ENCODE results near the gene GOLGA6L6.
"Not testable (repeated sequence)": the region's sequence is repeated elsewhere in the genome, so short reads cannot be mapped to it uniquely, and the experiment has no call there.

GOLGA6L6 gene

GRCh38 chr15:20541700-20542099, at the start of gene GOLGA6L6:
Gene GOLGA6L6, minus strand, starts transcription at chr15:20541800. Its CDS starts 91 bp downstream, at chr15:20541709.
- H3K4me3 ChIP-seq (ENCODE audit: low read length); DNase-seq (ENCODE audit: low read depth): not testable (repeated sequence)

DNA sequence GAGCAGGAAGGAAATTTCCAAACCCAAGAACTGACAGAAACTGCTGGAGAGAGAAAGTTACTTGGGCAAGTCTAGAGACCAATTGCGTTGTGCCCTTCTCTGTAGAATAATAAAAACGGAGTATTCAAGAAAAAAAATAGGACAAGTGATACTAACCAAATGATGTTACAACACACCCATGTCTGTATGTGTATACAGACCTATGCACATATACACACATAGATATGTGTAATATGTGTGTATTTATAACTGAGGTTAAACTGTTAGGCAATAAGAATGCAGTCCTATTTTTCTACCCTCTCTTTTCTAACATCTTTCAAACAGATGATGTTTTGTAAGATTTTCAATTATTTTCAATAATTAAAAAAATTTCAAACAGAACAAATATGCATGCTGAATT, 48.5 kb upstream of the GOLGA6L6 start:
- not testable (repeated sequence) for H3K4me3 ChIP-seq (ENCODE audit: low read length); DNase-seq (ENCODE audit: low read depth)

DNA sequence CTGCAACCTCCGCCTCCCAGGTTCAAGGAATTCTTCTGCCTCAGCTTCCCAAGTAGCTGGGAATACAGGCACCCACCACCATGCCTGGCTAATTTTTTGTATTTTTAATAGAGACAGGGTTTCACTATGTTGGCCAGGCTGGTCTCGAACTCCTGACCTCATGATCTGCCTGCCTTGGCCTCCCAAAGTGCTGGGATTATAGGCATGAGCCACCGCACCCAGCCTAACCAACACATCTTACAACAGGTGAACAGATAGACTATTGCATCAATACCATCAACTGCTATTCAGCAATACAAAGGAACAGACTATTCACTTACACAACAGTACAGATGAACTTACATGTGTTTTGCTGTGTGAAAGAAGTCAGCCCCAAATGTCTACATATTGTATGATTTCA, 45.2 kb upstream of the GOLGA6L6 start:
- not testable (repeated sequence) for DNase-seq (ENCODE audit: low read depth); H3K4me3 ChIP-seq (ENCODE audit: low read length)

DNA sequence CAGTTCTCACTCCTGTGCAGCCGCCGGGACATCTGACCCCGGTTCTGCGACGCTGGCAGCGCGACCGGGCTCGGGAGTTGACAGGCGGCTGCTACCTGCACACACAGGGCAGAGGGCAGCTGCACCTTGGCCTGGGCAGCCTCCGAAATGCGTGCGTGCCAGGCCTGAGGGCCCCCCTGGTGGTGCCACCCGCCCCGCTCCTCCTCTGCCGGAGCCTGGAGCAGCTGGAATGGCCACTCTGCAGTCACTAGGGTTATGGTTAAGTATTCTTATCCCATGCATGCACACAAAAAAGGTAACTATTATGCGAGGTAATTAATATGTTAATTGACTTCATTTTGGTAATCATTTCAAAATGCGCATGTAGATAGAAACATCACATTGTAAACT, 41.1 kb upstream of the GOLGA6L6 start:
- H3K4me3 ChIP-seq (ENCODE audit: low read length); DNase-seq (ENCODE audit: low read depth): not testable (repeated sequence)

DNA sequence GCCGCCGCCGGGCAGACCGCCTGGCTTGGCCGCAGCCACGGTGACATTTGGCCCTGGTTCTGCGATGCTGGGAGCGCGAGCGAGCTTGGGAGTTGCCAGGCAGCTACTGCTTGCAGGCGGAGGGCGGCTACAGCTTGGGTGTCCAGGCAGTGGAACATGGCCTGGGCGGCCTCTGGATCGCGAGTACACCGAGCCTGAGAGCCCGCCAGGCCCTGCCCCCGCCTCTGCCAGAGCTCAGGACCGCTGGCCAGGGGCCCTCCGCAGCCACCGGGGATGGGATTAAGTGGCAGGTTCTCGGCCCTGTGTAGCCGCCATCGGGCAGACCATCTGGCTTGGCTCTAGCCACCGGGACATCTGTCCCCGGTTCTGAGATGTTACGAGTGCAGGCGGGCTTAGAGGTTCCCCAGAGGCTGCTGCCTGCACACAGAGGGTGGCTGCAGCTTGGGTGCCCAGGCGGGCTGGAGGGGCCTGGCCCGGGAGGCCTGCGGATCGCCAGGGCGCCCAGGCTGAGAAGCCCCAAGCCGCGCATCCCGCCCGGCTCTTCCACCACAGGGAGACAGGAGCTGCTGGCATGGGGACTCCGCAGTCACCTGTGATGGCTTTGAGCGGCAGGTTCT, 40.6 kb upstream of the GOLGA6L6 start:
- H3K4me3 ChIP-seq (ENCODE audit: low read length); DNase-seq (ENCODE audit: low read depth): not testable (repeated sequence)

DNA sequence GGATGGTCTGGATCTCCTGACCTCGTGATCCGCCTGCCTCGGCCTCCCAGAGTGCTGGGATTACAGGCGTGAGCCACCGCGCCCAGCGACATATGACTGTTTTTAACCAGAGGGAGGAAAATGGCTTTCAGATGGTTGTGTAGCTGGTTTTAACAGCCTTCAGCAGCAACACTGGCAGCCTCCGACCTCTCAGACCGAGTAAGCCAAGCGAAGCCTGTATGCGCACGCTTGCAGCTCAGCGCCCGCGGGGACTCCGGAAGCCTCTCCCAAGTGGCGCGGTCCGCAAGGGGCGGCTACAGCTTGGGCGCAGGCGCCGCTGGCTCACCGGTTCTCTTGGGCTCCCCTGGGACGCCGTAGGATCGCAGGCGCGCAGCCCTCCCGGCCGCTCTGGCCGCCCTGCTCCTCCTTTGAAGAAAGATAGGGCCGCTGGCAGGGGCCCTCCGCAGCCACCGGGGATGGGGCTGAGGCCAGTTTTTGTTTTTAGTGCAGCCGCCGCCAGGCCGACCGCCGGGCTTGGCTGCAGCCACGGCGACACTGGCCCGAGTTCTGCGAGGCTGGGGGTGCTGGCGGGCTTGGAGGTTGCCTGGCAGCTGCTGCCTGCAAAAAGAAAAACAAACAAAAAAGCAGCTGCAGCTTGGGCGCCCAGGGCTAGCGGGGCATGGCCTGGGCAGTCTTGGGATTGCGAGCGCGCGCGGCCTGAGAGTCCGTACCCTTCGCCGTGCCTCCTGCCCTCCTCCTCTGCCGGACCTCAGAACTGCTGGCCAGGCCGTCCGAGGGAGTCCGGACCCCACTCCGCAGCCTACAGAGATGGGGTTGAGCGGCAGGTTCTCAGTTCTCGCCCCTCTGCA, 39.9 kb upstream of the GOLGA6L6 start:
- not testable (repeated sequence) for H3K4me3 ChIP-seq (ENCODE audit: low read length); DNase-seq (ENCODE audit: low read depth)

GRCh38 chr15:20579662-20580061, 38.1 kb upstream of the GOLGA6L6 start:
- DNase-seq (ENCODE audit: low read depth); H3K4me3 ChIP-seq (ENCODE audit: low read length): not testable (repeated sequence)

- not testable (repeated sequence) for H3K4me3 ChIP-seq (ENCODE audit: low read length); DNase-seq (ENCODE audit: low read depth)
Observed at GRCh38 chr15:20551289-20551688, 9.7 kb upstream of the GOLGA6L6 start.

- not testable (repeated sequence) for H3K4me3 ChIP-seq (ENCODE audit: low read length); DNase-seq (ENCODE audit: low read depth)
Observed at GRCh38 chr15:20505926-20506658, 35.5 kb downstream of the GOLGA6L6 start.

- not testable (repeated sequence) for DNase-seq (ENCODE audit: low read depth); H3K4me3 ChIP-seq (ENCODE audit: low read length)
Observed at GRCh38 chr15:20502839-20503238, 38.8 kb downstream of the GOLGA6L6 start.

- H3K4me3 ChIP-seq (ENCODE audit: low read length); DNase-seq (ENCODE audit: low read depth): not testable (repeated sequence)
Observed at GRCh38 chr15:20501512-20502222, 39.9 kb downstream of the GOLGA6L6 start.

DNA sequence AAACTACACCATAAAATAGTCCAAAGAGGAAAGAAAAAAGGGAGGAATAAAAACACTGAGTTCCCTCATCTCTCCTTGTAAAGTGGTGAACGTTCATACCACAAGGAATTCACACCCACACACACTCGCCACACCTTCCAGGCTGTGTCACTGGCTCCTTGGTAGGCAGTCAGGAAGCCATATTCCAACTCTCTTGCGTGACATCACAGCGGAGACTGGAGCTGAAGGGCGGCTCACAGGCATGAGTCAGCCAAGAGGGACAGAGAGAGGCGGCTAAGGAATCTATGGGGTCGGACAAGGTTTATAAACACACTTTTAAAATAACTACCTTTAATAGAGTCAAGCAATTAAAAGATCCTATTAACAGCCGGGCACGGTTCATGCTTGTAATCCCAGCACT, 43.8 kb downstream of the GOLGA6L6 start:
- not testable (repeated sequence) for DNase-seq (ENCODE audit: low read depth); H3K4me3 ChIP-seq (ENCODE audit: low read length)

DNA sequence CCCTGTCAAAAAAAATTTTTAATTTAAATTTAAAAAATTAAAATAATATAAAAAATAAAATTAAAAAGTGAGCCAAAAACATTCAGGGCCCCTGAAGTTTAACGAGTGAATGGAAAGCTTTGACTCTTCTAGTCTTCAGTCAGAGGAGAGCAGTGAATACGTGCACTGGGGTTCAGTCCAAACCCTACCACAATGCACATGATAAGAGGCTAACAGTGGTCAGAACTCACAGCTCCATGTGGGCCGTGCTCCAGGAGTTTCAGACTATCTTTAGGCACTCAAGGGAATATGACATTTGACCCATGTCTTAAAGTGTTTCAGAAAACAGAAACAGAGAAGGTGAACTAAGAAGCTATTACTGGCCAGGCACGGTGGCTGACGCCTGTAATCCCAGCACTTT, 48.6 kb downstream of the GOLGA6L6 start:
- not testable (repeated sequence) for DNase-seq (ENCODE audit: low read depth); H3K4me3 ChIP-seq (ENCODE audit: low read length)

- DNase-seq (ENCODE audit: low read depth); H3K4me3 ChIP-seq (ENCODE audit: low read length): not testable (repeated sequence)
Observed at GRCh38 chr15:20492598-20492997, 49.0 kb downstream of the GOLGA6L6 start.

DNA sequence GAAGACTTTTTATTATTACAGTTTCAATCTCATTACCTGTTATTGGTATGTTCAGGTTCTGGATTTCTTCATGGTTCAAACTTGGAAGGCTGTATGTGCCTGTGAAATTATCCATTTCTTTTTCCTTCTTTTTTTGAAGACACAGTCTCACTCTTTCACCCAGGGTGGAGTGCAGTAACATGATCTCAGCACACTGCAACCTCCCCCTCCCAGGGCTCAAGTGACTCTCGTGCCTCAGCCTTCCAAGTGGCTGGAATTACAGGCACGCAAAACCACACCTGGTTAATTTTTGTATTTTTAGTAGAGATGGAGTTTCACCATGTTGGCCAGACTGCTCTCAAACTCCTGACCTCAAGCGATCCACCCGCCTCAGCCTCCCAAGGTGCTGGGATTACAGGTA, 52.3 kb downstream of the GOLGA6L6 start:
- H3K4me3 ChIP-seq (ENCODE audit: low read length); DNase-seq (ENCODE audit: low read depth): not testable (repeated sequence)

Data from epithelial cell of esophagus (primary cell).